Hepatocyte (in vitro differentiated cells): ENCODE measurements around the gene DENND4A. TPM values are rescaled to one million over a fixed set of nuclear protein-coding genes. Genes with fewer than 3 reads are reported as not detected.

ENCODE experiments used
- DNase-seq: peaks from one replicate; pipeline ENCODE4 v3.0.0-alpha.2; 2016; ENCODE audit warnings: low spot score
- H2AFZ ChIP-seq: fragments of 200-600 bp; sonication (generic); 2 replicates; pipeline ENCODE4 v1.6.0; 2016; ENCODE audit warnings: antibody characterized with exemption, mild to moderate bottlenecking
- H3K27ac ChIP-seq: fragments of 200-600 bp; sonication (generic); 2 replicates; pipeline ENCODE4 v1.5.1; 2016; ENCODE audit warnings: mild to moderate bottlenecking
- H3K27me3 ChIP-seq: fragments of 200-600 bp; sonication (generic); 2 replicates; pipeline ENCODE4 v1.6.1; 2016
- H3K36me3 ChIP-seq: fragments of 200-600 bp; sonication (generic); replicated peaks from 2 replicates; pipeline ENCODE4 v1.5.1; 2016; ENCODE audit warnings: low read depth; ENCODE audit not compliant: insufficient read depth
- H3K4me1 ChIP-seq: fragments of 200-600 bp; sonication (generic); 2 replicates; pipeline ENCODE4 v1.5.1; 2016; ENCODE audit warnings: mild to moderate bottlenecking, moderate library complexity; ENCODE audit not compliant: insufficient read depth
- H3K4me2 ChIP-seq: fragments of 200-600 bp; sonication (generic); 2 replicates; pipeline ENCODE4 v1.6.0; 2016
- H3K4me3 ChIP-seq: fragments of 200-600 bp; sonication (generic); 2 replicates; pipeline ENCODE4 v1.5.1; 2016; ENCODE audit warnings: mild to moderate bottlenecking
- H3K79me2 ChIP-seq: fragments of 200-600 bp; sonication (generic); 2 replicates; pipeline ENCODE4 v1.6.0; 2017; ENCODE audit warnings: mild to moderate bottlenecking
- H3K9me2 ChIP-seq: fragments of 200-600 bp; sonication (generic); replicated peaks from 2 replicates; pipeline ENCODE4 v1.6.0; 2017; ENCODE audit warnings: mild to moderate bottlenecking; ENCODE audit not compliant: insufficient read depth
- H3K9me3 ChIP-seq: fragments of 200-600 bp; sonication (generic); 2 replicates; pipeline ENCODE4 v1.5.1; 2016; ENCODE audit warnings: low read depth, mild to moderate bottlenecking
- H4K20me1 ChIP-seq: fragments of 200-600 bp; sonication (generic); 2 replicates; pipeline ENCODE4 v1.6.0; 2016; ENCODE audit warnings: mild to moderate bottlenecking; ENCODE audit not compliant: insufficient read depth, poor library complexity, severe bottlenecking
- EZH2 ChIP-seq: fragments of 200-600 bp; sonication (generic); IDR thresholded peaks from 2 replicates; pipeline ENCODE4 v1.6.1; 2016; ENCODE audit warnings: antibody characterized with exemption, mild to moderate bottlenecking, borderline replicate concordance
- EZH2phosphoT487 ChIP-seq: fragments of 200-600 bp; sonication (generic); IDR thresholded peaks from one replicate; pipeline ENCODE4 v1.6.1; 2018; ENCODE audit warnings: antibody characterized with exemption, mild to moderate bottlenecking, low read depth, moderate library complexity; ENCODE audit not compliant: unreplicated experiment, severe bottlenecking
- WGBS: methylation state at CpG from one replicate; pipeline ENCODE4 v1.1.6; 2016; ENCODE audit warnings: low lambda C conversion rate; ENCODE audit errors: missing lambda C conversion rate; 5-methylcytosine and 5-hydroxymethylcytosine counted together
- polyA plus RNA-seq: library from polyadenylated mRNA; unstranded; fragments of >200 nt; fragmentation: Nextera tagmentation; extraction: Ambion mirVana; gene quantifications from 2 replicates; pipeline ENCODE4 v1.2.1, GENCODE V29; 2016
- total RNA-seq: library from RNA; depleted of rRNA; stranded (reverse); fragments of >200 nt; gene quantifications from 2 replicates; pipeline ENCODE4 v1.2.3, GENCODE V29; 2014
- TF ChIP-seq, protein P1 (sequence below): fragments of 200-600 bp; sonication (generic); IDR thresholded peaks from 2 replicates; pipeline ENCODE4 v1.5.1; 2016; ENCODE audit warnings: antibody characterized with exemption, mild to moderate bottlenecking; ENCODE audit not compliant: poor library complexity

Gene DENND4A
- total and polyA plus RNA-seq, 2 experiments from 2014 or later = 3.2 to 20.7 TPM

DNA sequence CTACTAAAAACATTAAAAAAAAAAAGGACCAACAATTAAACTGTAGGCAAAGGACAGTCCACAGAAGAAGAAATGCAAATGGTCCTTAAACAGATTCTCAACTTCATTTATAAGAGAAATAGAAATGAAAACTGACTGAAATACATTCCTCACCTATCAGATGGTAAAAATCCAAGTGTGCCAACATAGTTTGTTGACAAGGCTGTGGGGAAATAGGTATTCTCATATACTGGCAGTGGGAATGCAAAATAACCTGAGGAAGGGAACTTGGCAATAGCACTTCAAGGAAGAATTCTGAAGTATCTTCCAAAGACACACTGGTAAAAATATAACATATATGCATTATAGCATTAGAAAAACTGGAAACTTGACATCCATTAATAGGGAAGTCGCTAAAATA lies 116.5 kb downstream of the DENND4A start:
- no peak for TF ChIP-seq EZH2phosphoT487
- Histone ChIP-seq H3K4me2 (no peak overlapping the region), H2AFZ (no peak overlapping the region), H4K20me1 (no peaks in the 10 kb centered on the region), H3K9me2 (no peaks in the 10 kb centered on the region), H3K79me2 (no peaks in the 10 kb centered on the region), H3K4me1 (no peaks in the 10 kb centered on the region), H3K27ac (no peak overlapping the region), H3K4me3 (no peak overlapping the region), H3K36me3 (no peaks in the 10 kb centered on the region), H3K27me3 (no peaks in the 10 kb centered on the region), H3K9me3 (no peaks in the 10 kb centered on the region)
- 83% methylated on average over 1 of the region's 1 CpG for WGBS
- no peak for DNase-seq

DNA sequence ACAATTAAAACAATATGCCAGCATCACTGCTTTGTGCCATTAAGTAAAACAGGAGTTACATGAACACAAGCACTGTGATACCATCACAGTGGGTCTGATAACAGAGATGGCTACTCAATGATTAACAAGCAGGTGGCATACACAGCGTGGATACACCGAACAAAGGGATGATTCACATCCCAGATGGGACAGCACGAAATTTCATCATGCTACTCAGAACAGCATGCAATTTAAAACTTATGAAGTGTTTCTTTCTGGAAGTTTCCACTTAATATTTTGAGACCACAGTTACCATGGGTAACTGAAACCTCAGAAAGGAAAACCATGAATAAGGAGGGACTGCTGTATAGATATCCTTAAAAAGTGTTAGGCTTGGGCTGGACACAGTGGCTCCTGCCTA lies 125.8 kb downstream of the DENND4A start:
- no peak for DNase-seq
- Histone ChIP-seq H3K79me2 (no peaks in the 10 kb centered on the region), H3K4me1 (no peaks in the 10 kb centered on the region), H3K27ac (no peak overlapping the region), H2AFZ (no peak overlapping the region), H3K4me2 (no peak overlapping the region), H3K36me3 (no peaks in the 10 kb centered on the region), H3K27me3 (no peaks in the 10 kb centered on the region), H3K9me2 (no peaks in the 10 kb centered on the region), H3K9me3 (no peaks in the 10 kb centered on the region), H4K20me1 (no peaks in the 10 kb centered on the region), H3K4me3 (no peak overlapping the region)
- WGBS = 85% methylated on average over 3 of the region's 3 CpGs
- TF ChIP-seq EZH2 (no peak), EZH2phosphoT487 (no peak)
- TF ChIP-seq, protein P1, sequence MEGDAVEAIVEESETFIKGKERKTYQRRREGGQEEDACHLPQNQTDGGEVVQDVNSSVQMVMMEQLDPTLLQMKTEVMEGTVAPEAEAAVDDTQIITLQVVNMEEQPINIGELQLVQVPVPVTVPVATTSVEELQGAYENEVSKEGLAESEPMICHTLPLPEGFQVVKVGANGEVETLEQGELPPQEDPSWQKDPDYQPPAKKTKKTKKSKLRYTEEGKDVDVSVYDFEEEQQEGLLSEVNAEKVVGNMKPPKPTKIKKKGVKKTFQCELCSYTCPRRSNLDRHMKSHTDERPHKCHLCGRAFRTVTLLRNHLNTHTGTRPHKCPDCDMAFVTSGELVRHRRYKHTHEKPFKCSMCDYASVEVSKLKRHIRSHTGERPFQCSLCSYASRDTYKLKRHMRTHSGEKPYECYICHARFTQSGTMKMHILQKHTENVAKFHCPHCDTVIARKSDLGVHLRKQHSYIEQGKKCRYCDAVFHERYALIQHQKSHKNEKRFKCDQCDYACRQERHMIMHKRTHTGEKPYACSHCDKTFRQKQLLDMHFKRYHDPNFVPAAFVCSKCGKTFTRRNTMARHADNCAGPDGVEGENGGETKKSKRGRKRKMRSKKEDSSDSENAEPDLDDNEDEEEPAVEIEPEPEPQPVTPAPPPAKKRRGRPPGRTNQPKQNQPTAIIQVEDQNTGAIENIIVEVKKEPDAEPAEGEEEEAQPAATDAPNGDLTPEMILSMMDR = no peak

DNA sequence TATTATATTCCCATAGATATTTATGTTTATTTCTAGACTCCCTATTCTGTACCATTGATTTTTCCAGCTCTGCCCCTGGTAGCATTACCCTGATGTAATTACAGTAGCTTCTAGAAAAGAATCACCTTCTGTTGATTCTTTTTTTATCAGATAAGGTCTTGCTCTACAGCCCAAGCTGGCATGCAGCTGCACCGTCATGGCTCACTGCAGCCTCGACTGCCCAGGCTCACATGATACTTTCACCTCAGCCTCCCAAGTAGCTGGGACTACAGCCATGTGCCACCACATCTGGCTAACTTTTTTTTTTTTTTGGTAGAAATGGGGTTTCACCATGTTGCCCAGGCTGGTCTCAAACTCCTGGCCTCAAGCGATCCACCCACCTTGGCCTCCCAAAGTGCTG lies 128.6 kb downstream of the DENND4A start:
- Histone ChIP-seq H3K4me1 (no peaks in the 10 kb centered on the region), H3K27me3 (no peaks in the 10 kb centered on the region), H3K36me3 (no peaks in the 10 kb centered on the region), H4K20me1 (no peaks in the 10 kb centered on the region), H3K79me2 (no peaks in the 10 kb centered on the region), H3K4me2 (no peak overlapping the region), H3K27ac (no peak overlapping the region), H3K9me3 (no peaks in the 10 kb centered on the region), H2AFZ (no peak overlapping the region), H3K4me3 (no peak overlapping the region), H3K9me2 (no peaks in the 10 kb centered on the region)
- no peak for DNase-seq
- 84% methylated on average over 3 of the region's 3 CpGs for WGBS
- TF ChIP-seq, protein P1 = no peak
- TF ChIP-seq EZH2phosphoT487 = no peak

DNA sequence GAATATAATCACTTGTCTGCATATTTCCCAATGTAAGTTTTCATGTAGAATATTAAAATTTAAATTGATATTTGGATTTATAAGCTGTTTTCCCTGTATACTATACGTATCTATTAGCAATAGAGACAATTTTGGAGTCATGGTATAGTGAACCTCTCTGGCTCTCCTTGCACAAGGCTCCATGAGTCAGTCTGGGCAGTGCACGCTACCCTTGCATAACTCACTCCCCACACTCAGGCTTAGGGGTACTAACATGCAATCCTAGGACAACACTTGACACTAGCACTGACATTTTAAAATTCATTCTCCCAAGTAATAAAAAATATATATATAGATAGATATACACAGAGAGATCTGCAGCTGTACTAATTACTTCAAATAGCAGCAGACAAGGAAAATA lies 131.2 kb downstream of the DENND4A start:
- WGBS = 85% methylated on average over 2 of the region's 2 CpGs
- no peaks in the 10 kb centered on the region for H3K4me1 ChIP-seq
- H2AFZ ChIP-seq = no peak overlapping the region
- H3K4me3 ChIP-seq = no peak overlapping the region
- H3K9me2 ChIP-seq = no peaks in the 10 kb centered on the region
- no peak overlapping the region for H3K27ac ChIP-seq
- H3K4me2 ChIP-seq = no peak overlapping the region
- H4K20me1 ChIP-seq = no peaks in the 10 kb centered on the region
- no peak for DNase-seq
- H3K9me3 ChIP-seq = no peaks in the 10 kb centered on the region
- no peaks in the 10 kb centered on the region for H3K36me3 ChIP-seq
- no peaks in the 10 kb centered on the region for H3K27me3 ChIP-seq
- no peak for TF ChIP-seq EZH2
- TF ChIP-seq EZH2phosphoT487 = no peak
- TF ChIP-seq, protein P1 = no peak
- H3K79me2 ChIP-seq = no peaks in the 10 kb centered on the region
